H54 (cell line): Measurements from ENCODE around the gene BGN.

ENCODE experiments used
- DNase-seq: peaks from one replicate; pipeline ENCODE4 v3.0.0; 2011; ENCODE audit warnings: low spot score, mixed read lengths; ENCODE audit not compliant: insufficient read length
- FAIRE-seq: peaks from 3 replicates; lab custom pipeline; 2011; peaks lifted over from hg19 to GRCh38; lab: Jason Lieb, UNC
- POLR2A ChIP-seq: IDR thresholded peaks from 2 replicates; pipeline ENCODE4 v1.6.1; 2011; ENCODE audit warnings: low read depth, mild to moderate bottlenecking, low read length

BGN gene

GRCh38 chrX:153554519-153555167, 59.9 kb downstream of the BGN start:
- no peak for FAIRE-seq
- no peak for TF ChIP-seq POLR2A
- peak; percentile 77 for DNase-seq

GRCh38 chrX:153556767-153557166, 62.0 kb downstream of the BGN start:
- FAIRE-seq (no peak), DNase-seq (no peak)
- TF ChIP-seq POLR2A: no peak

DNA sequence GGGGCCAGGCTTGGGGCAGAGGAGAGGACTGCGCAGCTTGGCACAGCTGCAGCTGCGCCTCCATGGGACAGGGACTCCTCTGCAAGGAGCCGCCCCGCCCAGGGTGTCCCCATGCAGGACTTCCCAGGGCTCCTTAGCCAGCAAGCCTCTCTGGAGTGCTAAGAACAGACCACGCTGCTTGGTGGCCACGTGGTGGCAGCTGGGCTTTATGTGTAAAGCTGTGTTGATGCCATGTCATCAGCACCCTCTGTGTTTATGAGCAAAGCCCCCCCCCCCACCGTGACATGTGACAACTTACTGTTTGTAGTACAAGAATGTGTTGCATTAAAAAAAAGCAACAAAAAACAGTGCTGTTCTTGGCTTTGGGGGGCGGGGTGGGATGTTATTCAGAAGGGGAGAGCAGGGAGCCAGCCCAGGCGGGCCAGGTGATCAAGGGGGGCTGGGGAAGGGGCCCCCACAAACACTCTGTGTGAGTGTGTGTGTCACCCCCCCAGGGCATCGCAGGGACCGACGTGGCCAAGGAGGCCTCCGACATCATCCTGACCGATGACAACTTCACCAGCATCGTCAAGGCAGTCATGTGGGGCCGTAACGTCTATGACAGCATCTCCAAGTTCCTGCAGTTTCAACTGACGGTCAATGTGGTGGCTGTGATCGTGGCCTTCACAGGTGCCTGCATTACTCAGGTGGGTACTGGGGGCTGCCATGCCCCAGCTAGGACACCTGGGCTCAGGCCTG, 63.0 kb downstream of the BGN start:
- DNase-seq: no peak
- no peak for TF ChIP-seq POLR2A
- no peak for FAIRE-seq
